Caki2 (cell line): Measurements from ENCODE around the gene MYO5B. TPM values are rescaled to one million over a fixed set of nuclear protein-coding genes. Genes with fewer than 3 reads are reported as not detected.

ENCODE experiments used
- DNase-seq: peaks from one replicate; pipeline ENCODE4 v3.0.0-alpha.2; 2015; ENCODE audit warnings: low read depth
- in situ Hi-C: cut with HindIII; loops from 2 replicates; pipeline ENCODE4 v1.10.0; 2016; ENCODE audit warnings: low sequenced_read_pairs, low pct_unique_long_range_greater_than_20kb, mixed read lengths
- total RNA-seq: library from RNA; depleted of rRNA; stranded (reverse); fragments of >200 nt; shearing (Covaris generic); gene quantifications from 2 replicates; pipeline ENCODE4 v1.2.3, GENCODE V29; 2014; ENCODE audit warnings: low replicate concordance

MYO5B gene
- total RNA-seq, 1 experiment from 2014 or later, result 9.6 TPM

- DNase-seq, result no peak
- in situ Hi-C loops, result no loop called here
These were observed 223.5 kb downstream of the MYO5B start for GRCh38 chr18:49971462-49971861.

GRCh38 chr18:49970319-49970718 is 224.6 kb downstream of the MYO5B start:
- in situ Hi-C loops, result no loop called here
- DNase-seq, result no peak

GRCh38 chr18:49968644-49969309 is 226.2 kb downstream of the MYO5B start:
- in situ Hi-C loops, result no loop called here

GRCh38 chr18:49967636-49968313 is 227.2 kb downstream of the MYO5B start:
- in situ Hi-C loops, result no loop called here
- no peak for DNase-seq

More at GRCh38 chr18:49968644-49969309, 226.2 kb downstream of the MYO5B start:
- DNase-seq, result peak; percentile 6

- DNase-seq, result peak; percentile 64
These were observed 227.8 kb downstream of the MYO5B start for GRCh38 chr18:49967171-49967570.

GRCh38 chr18:49966090-49966489 is 228.9 kb downstream of the MYO5B start:
- DNase-seq, result peak; percentile 11
- in situ Hi-C loops, result no loop called here

More at GRCh38 chr18:49967171-49967570, 227.8 kb downstream of the MYO5B start:
- in situ Hi-C loops, result no loop called here

- in situ Hi-C loops, result no loop called here
These were observed 231.7 kb downstream of the MYO5B start for GRCh38 chr18:49963217-49963616.

GRCh38 chr18:49961271-49961670 is 233.7 kb downstream of the MYO5B start:
- in situ Hi-C loops, result no loop called here

More at GRCh38 chr18:49963217-49963616, 231.7 kb downstream of the MYO5B start:
- no peak for DNase-seq

GRCh38 chr18:49960376-49960775 is 234.6 kb downstream of the MYO5B start:
- DNase-seq, result no peak
- in situ Hi-C loops, result no loop called here

More at GRCh38 chr18:49961271-49961670, 233.7 kb downstream of the MYO5B start:
- no peak for DNase-seq

- DNase-seq, result no peak
- in situ Hi-C loops, result no loop called here
These were observed 235.8 kb downstream of the MYO5B start for GRCh38 chr18:49959176-49959575.

- in situ Hi-C loops, result no loop called here
- DNase-seq, result no peak
These were observed 239.7 kb downstream of the MYO5B start for GRCh38 chr18:49955263-49955662.

- in situ Hi-C loops, result no loop called here
- DNase-seq, result no peak
These were observed 241.6 kb downstream of the MYO5B start for GRCh38 chr18:49953391-49953790.

GRCh38 chr18:49949951-49950395 is 245.0 kb downstream of the MYO5B start:
- in situ Hi-C loops, result no loop called here
- DNase-seq, result no peak

GRCh38 chr18:49948975-49949374 is 246.0 kb downstream of the MYO5B start:
- DNase-seq, result no peak
- in situ Hi-C loops, result no loop called here

- in situ Hi-C loops, result no loop called here
- no peak for DNase-seq
These were observed 250.3 kb downstream of the MYO5B start for GRCh38 chr18:49944663-49945062.

GRCh38 chr18:49936821-49937220 is 258.1 kb downstream of the MYO5B start:
- in situ Hi-C loops, result no loop called here
- no peak for DNase-seq

- no peak for DNase-seq
- in situ Hi-C loops, result no loop called here
These were observed 259.7 kb downstream of the MYO5B start for GRCh38 chr18:49935215-49935614.

GRCh38 chr18:49934457-49934856 is 260.5 kb downstream of the MYO5B start:
- in situ Hi-C loops, result no loop called here
- DNase-seq, result no peak

- in situ Hi-C loops, result no loop called here
- DNase-seq, result no peak
These were observed 261.3 kb downstream of the MYO5B start for GRCh38 chr18:49933530-49934128.
